HL-60 (cell line): ENCODE measurements around the gene MLLT6.

Experiments
- GABPA ChIP-seq: IDR thresholded peaks from 2 replicates; pipeline ENCODE4 v1.6.1; 2012; ENCODE audit warnings: low read depth
- POLR2AphosphoS5 ChIP-seq: IDR thresholded peaks from 2 replicates; pipeline ENCODE4 v1.6.1; 2012; ENCODE audit warnings: low read depth
- TF ChIP-seq, protein P1 (sequence below): IDR thresholded peaks from one replicate; pipeline ENCODE4 v1.5.1; 2011; ENCODE audit warnings: low read length, control low read depth, inconsistent platforms; ENCODE audit not compliant: insufficient read depth

DNA sequence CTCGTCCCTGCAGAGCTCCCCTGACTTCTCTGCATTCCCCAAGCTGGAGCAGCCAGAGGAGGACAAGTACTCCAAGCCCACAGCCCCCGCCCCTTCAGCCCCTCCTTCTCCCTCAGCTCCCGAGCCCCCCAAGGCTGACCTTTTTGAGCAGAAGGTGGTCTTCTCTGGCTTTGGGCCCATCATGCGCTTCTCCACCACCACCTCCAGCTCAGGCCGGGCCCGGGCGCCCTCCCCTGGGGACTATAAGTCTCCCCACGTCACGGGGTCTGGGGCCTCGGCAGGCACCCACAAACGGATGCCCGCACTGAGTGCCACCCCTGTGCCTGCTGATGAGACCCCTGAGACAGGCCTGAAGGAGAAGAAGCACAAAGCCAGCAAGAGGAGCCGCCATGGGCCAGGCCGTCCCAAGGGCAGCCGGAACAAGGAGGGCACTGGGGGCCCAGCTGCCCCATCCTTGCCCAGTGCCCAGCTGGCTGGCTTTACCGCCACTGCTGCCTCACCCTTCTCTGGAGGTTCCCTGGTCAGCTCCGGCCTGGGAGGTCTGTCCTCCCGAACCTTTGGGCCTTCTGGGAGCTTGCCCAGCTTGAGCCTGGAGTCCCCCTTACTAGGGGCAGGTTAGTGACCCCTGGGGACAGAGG lies 11.4 kb downstream of the MLLT6 start:
- TF ChIP-seq, protein P1, sequence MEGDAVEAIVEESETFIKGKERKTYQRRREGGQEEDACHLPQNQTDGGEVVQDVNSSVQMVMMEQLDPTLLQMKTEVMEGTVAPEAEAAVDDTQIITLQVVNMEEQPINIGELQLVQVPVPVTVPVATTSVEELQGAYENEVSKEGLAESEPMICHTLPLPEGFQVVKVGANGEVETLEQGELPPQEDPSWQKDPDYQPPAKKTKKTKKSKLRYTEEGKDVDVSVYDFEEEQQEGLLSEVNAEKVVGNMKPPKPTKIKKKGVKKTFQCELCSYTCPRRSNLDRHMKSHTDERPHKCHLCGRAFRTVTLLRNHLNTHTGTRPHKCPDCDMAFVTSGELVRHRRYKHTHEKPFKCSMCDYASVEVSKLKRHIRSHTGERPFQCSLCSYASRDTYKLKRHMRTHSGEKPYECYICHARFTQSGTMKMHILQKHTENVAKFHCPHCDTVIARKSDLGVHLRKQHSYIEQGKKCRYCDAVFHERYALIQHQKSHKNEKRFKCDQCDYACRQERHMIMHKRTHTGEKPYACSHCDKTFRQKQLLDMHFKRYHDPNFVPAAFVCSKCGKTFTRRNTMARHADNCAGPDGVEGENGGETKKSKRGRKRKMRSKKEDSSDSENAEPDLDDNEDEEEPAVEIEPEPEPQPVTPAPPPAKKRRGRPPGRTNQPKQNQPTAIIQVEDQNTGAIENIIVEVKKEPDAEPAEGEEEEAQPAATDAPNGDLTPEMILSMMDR: no peak
- no peak for TF ChIP-seq POLR2AphosphoS5
- TF ChIP-seq GABPA: no peak
